GM21737 (cell line): ENCODE measurements around the gene ATP8B2.
"Not testable (repeated sequence)": the region's sequence is repeated elsewhere in the genome, so short reads cannot be mapped to it uniquely, and the experiment has no call there.

Experiments used
- ATAC-seq: cut with Tn5 transposase; IDR thresholded peaks from one replicate; pipeline ENCODE4 v1.9.1; 2021; ENCODE audit warnings: mild to moderate bottlenecking, moderate library complexity; ENCODE audit not compliant: unreplicated experiment

The ATP8B2 gene

DNA sequence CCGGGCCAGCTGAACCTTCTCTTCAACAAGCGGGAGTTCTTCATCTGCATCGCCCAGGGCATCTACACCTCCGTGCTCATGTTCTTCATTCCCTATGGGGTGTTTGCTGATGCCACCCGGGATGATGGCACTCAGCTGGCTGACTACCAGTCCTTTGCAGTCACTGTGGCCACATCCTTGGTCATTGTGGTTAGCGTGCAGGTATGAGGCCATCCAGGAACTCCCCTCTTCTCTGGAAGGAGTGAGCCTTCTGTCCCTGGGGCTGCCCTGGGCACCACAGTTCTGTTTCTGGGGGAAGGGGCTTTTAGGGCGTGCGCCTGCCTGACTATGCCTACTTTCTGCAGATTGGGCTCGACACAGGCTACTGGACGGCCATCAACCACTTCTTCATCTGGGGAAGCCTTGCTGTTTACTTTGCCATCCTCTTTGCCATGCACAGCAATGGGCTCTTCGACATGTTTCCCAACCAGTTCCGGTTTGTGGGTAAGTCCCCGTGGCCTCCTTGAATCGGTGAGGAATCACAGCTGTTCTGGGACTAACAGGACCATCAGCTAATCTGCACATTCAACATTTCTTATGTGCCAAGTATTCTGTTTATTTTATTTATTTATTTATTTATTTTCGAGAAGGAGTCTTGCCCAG is 21.1 kb downstream of the ATP8B2 start:
- no peak for ATAC-seq

DNA sequence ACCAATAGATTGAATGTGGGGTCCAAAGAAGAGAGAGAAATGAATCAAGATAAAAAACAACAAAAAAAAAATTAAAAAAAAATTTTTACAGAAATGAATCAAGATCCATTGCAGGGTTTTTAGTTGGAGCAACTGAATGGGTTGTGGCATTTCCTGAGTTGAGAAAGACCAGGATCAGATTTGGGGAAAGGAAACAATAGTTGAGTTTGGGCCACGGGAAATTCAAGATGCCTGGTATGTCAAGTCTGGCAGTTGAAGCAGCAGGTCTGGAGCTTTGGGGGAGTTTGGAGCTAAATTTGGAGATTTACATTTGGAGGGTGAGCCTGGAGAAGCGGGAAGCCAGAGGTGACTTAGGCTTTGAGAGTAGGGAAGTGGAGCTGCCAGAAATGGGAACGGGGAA is 22.6 kb downstream of the ATP8B2 start:
- ATAC-seq, result no peak

- ATAC-seq, result no peak
These were observed 23.2 kb downstream of the ATP8B2 start for GRCh38 chr1:154348429-154349076.

GRCh38 chr1:154349121-154349520 is 23.8 kb downstream of the ATP8B2 start:
- no peak for ATAC-seq

- ATAC-seq, result no peak
These were observed 25.1 kb downstream of the ATP8B2 start for GRCh38 chr1:154350383-154350782.

DNA sequence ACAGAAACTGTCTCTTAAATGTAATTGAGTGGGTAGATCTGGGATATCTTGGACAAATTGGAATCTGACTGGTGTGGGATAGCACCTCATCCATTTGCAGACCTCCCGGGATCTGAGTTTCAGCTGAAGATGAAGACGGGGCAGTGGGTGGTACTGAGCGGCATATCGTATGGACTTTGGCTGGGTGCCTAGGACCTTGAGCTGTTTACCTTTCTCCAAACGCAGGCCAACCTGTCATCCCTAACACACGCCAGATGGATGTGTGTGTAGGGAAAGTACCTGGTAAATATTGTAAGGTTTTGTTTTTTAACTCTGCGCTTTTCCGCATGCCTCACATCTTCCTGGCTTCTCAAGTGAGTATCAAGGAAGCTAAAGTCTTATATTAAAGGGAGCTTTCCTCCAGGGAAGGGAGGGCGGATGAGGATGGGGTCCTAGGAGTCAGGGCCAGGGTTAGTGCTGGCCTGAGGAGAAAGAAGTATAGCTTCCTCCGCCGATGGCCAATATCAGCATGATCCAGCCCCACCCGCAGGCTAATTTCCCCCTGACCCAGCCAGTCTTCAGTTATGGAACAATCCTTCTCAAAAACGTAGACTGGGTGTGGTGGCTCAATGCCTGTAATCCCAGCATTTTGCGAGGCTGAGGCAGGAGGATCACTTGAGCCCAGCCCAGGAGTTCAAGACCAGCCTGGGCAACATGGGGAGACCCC is 26.2 kb downstream of the ATP8B2 start:
- no peak for ATAC-seq

DNA sequence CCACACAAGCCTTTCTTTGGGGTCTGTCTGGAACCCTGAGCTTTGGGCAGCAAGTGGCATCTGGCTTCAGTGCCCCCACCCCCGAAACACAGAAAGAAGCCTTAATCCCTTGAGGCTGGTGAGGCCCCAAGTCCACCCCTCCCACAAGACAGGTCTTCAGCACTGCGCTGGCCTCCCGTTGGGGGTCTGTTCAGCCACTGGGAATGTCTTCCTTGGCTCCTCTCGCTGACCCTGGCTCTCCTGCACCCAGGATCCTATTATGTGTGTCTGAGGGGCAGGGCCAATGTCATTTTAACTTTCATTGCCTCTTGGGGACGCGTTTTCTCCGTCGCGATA is 26.9 kb downstream of the ATP8B2 start:
- ATAC-seq, result no peak

- ATAC-seq, result no peak
These were observed 27.5 kb downstream of the ATP8B2 start for GRCh38 chr1:154352581-154353459.

GRCh38 chr1:154353460-154353904 is 28.2 kb downstream of the ATP8B2 start:
- no peak for ATAC-seq

DNA sequence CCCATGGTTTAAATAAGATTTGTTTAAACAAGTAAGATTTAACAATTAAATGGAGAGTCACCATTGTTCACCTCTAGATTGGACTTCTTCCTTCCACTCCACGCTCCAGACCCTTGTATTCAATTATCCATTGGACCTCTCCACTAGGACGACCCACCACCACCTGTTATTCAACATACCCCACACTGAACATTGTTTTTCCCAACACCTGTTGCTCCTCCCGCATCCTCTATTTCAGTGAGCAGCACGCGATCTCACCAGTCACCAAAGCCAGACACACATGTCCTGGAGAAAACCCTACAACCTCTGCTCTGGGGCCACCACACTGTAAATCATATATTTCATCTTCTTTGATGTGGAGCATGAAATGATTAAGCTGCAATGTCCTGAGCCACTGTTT is 28.6 kb downstream of the ATP8B2 start:
- no peak for ATAC-seq

- no peak for ATAC-seq
These were observed 33.2 kb downstream of the ATP8B2 start for GRCh38 chr1:154358519-154358918.

DNA sequence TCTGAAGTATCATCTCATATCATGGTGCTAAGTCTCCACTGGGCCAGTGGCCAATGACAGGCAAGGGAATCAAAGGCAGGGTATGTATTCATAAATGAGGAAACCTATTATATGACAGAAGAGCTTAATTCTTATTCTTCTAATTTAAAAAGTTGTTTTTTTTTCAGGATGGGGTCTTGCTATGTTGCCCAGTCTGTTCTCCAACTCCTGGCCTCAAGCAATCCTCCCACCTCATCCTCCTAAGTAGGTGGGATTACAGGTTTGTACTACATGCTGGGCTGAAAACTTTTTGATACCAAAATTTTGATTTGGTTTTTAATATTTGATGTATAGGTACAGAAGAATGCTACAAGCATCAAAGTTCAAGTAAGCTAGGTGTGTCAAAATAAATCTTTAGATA is 35.0 kb downstream of the ATP8B2 start:
- no peak for ATAC-seq

DNA sequence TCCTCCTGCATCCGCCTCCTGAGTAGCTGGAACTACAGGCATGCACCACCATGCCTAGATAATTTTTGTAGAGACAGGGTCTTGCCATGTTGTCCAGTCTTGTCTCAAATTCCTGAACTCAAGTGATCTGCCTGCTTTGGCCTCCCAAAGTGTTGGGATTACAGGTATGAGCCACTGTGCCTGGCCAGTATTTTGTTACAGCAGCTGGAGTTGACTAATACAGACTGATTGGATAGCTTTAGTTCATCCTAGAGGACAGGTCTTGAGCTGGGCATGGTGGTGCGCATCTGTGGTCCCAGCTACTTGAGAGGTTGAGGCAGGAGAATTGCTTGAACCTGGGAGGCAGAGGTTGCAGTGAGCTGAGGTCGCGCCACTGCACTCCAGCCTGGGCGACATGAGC is 35.6 kb downstream of the ATP8B2 start:
- ATAC-seq, result not testable (repeated sequence)

DNA sequence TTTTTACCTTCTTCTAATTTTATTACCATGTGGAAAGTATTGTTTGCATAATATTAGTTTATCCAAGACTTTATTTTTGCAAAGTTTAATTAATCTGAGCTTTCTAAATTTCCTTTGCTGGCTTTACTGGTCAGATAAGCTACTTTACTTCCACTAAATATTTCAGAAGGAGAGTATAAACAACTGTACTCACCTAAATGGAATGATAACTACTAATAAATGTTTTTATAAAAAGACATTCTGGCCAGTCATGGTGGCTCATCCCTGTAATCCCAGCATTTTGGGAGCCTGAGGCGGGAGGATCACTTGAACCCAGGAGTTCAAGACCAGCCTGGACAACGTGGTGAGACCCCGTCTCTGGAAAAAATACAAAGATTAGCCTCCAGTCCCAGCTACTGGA is 36.0 kb downstream of the ATP8B2 start:
- no peak for ATAC-seq

DNA sequence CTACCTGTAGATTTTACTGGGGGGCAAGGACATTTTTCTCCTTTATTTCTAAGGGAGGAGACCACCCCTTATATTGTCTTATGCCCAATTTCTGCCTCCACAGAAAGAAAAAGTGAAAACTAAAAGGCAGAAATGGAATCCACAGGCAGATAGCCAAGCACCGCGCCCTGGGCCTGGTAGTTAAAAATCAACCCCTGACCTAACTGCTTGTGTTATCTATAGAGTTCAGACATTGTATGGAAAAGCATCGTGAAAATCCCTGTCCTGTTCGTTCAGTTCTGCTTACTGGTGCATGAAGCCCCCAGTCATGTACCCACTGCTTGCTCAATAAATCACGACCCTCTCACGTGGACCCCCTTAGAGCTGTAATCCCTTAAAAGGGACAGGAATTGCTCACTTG is 46.1 kb downstream of the ATP8B2 start:
- no peak for ATAC-seq

- not testable (repeated sequence) for ATAC-seq
These were observed 48.5 kb downstream of the ATP8B2 start for GRCh38 chr1:154373777-154374357.

GRCh38 chr1:154379301-154379700 is 54.0 kb downstream of the ATP8B2 start:
- ATAC-seq, result no peak

DNA sequence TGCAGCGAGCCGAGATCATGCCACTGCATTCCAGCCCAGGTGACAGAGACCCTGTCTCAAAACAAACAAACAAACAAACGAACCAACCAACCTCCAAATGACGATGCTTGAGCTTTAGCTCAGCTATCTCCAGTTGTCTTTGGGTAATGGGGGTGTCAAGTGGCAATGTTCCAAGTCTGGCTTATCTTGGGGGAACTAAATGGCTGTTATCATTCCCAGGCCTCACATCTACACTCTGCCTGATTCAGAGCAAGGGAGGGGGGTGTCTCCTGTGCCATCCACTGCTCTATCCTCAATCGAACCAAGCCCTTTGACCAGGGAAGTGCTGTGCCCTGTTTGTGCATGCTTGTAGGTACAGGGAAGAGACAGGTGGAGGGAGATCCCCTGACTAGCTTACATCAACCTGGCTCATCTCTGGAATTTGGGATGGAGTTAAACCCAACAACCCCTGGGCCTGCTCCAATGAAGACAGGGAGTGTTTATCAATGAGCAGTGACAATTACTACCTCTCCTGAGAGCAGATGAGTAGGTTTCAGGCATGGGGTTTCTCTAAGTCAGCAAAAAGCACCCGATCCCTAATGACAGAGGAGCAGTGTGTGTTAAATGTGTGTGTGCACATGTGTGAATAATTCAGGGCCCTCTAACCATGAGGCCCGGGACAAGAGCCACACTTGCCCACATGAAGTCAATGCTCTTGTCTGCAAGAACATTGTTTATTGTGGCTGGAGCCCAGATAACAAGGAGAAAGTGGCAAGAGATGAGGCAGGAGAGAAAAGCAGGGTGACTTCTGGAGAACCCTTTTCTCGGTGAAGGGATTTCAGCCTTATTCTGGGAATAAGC is 59.5 kb downstream of the ATP8B2 start:
- no peak for ATAC-seq

DNA sequence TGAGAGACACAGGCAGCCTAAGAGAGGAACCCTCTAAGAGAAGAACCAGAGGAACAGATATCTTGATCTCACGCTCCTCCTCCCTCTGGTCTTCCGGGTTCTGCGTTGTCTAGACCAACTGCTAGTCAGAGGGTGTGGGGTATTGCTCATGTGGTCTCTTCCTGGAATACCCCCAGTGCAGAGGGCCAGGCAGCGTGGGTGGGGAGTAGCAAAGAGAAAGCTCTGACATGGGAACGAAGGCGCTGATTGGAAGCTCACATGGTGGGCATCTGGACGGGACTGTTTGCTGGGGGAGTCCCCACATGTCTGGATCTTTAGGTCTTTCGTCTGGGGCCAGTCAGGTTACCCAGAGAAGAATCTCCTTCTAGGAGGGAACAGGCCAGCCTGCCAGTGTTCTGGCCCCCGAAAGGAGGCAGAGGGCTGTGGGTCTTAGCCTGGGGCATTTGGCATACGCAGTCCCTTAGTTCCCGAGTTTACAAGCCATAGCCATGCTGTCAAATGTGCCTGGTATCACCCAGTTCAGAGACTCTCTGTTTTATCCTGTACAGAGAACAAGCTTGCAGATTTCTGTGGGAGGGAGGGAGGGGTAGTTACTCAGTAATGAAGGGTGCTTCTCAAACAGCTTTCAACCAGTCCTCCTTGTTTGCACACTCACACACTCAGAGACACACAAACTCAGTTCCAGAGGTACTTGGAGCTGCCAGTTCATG is 61.5 kb downstream of the ATP8B2 start:
- no peak for ATAC-seq
